Activated CD4-positive, alpha-beta T cell treated with anti-CD3 and anti-CD28 coated beads for 24 hours (primary cell): ENCODE measurements around the gene CELF4.

Source experiments
- DNase-seq, 2 donors: peaks; one replicate each; pipeline ENCODE4 v3.0.0-alpha.2; 2020; ENCODE audit warnings: low read depth in 2 of 2

The CELF4 gene

DNA sequence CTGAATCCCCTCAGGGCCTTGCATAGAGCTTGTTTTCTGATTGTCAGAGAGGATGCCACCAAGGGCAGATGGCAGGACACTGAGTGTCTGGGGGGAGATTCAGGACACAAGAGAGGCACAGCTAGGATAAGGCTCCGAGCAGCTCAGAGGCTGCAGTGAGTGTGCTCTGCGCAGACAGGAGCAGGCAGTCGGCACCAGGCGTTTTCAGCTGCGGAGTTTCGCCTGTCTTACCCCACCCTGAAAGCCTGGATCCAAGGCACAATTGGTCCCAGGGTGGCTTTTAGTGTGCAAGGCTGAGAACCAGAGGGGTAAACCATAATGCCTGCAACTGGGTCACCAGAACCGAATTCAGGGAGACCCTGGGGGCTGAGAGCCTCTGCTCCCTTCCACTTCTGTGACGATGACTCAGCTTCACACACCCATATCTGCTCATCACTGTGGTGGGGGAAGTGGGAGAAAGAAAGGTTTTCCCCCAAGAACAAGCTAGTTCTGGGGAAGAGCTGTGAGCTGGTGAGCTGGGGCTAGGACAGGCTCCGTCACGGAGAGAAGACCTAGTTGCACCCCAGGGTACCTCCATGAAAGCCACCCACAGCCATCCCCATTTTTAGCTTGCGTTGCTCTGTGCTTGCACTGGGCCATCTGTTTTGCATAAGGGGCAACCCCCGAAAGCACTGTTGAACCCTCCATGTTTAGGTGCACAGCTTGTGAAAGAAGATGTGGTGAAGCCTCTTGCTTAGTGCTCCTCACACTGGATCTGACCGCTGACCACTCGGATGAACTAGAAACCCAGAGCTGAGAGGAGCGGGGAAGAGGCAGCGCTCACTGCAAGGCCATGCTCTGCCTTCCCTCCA is 173.7 kb downstream of the CELF4 start:
- DNase-seq = no peak

DNA sequence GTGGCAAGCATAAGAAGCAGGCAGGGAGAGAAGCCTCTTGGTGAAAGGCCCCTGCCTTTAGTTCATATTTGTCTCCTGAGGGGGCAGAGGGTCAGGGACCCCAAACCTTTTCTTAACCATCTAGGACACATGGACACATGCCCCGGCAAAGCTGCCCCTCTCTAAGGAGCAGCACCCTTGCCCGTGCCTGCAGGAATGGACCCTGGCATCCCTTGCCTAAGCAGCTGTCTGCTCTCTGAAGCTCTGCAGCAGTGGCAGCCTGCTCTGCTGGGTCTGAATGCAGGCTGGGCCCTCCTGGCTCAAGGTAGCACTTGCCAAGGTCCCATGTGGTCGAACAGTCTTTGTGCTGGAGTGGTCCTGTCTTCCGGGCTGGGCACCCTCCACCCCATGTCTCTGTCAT is 174.4 kb downstream of the CELF4 start:
- no peak for DNase-seq

- no peak for DNase-seq
These were observed 174.9 kb downstream of the CELF4 start for GRCh38 chr18:37390687-37391086.

- no peak for DNase-seq
These were observed 175.8 kb downstream of the CELF4 start for GRCh38 chr18:37389684-37390368.

DNA sequence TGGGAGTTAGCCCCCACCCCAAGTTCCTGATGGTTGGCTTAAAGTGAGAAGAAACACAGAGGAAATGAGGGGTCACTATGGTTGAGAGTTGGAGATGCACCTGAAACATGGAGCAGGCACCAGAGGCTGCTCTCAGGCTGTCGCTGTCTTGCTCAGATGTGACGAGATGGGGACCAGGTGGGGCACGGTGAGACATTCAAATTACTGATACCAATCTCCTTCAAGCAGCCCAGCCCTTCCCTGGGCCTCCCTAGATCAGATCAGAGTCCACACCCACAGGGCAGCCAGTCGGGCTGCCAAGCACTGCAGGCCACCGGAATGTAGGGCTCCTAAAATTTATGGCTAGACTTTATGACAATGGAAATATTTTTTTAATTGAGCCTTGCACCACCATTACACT is 176.6 kb downstream of the CELF4 start:
- DNase-seq = no peak

DNA sequence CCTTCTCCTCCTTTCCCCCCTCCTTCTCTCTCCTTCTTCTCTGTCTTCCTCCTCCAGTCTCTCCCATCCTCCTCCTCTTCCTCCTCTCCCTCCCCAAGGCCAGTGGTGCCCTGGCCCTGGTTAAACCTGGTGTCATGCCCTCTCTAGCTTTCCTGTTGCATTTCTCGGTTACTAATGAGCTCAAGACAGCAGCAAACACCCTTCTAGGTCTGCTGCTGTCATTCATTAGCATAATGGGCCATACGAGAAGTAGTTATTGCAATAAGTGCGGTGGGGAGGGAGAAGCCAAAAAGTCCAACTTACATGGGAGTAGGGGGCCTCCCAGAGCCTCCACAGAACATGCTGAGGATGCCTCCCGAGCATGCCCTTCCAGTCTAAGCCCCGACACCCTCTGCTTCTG is 177.2 kb downstream of the CELF4 start:
- no peak for DNase-seq

GRCh38 chr18:37385846-37386778 is 179.5 kb downstream of the CELF4 start:
- DNase-seq = no peak

DNA sequence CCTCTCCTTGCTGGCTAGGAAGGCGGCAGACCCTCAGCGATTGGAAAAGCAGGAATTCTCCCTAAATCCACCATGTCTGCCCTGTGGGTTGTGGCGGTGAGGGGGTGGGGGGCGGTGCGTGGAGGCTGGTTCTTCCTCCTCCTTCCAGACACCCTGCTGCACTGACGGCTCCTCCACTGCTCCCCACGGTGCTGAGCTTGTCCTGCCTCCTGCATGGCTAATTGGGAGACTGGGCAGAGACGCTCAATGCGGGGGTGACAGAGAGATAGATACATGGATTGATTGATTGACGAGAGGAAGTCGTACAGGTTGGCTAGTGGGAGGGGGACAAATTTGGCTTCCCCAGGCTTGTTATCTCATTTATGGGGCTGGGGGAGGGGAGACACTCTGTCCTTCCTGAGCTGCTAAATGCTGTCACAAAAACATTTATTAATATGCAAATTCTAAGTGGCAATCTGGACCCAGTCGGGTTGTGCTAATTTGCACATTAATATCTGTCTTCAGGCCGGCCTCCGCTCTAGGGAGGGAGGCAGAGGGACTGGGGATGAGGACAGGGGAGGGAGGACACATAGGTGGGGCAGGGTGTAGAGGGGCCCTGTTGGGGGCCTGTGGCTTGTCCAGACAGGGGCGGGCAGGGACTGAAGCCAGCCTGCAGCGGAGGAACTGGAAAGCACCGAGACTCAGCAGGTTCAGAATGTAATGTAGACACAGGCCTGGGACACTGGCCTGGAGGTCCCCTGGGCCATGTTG is 181.6 kb downstream of the CELF4 start:
- DNase-seq = no peak

GRCh38 chr18:37383036-37383785 is 182.4 kb downstream of the CELF4 start:
- no peak for DNase-seq

DNA sequence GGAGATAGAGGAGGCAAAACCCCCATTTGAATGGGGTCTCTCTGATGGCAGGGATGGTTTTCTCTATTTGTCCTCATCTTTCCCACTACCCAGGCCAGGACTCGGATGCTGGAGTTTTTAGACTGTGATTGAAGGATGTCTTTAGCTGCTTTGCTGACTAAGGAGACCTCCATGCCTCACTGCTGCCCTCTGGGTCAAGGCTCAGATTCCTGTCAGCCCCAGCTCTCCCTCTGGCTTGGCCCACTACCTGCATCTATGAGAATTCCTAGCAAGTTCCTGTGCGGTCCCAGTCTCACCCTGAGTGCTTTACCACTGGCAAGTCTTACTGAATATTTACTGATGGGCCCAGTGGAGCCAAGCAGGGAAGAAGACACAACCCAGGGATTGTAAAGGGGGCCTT is 184.0 kb downstream of the CELF4 start:
- DNase-seq = no peak

- DNase-seq = no peak
These were observed 185.0 kb downstream of the CELF4 start for GRCh38 chr18:37380546-37381110.

- DNase-seq = no peak
These were observed 187.1 kb downstream of the CELF4 start for GRCh38 chr18:37378336-37379010.

GRCh38 chr18:37375181-37375580 is 190.4 kb downstream of the CELF4 start:
- DNase-seq = no peak

GRCh38 chr18:37368110-37368954 is 197.3 kb downstream of the CELF4 start:
- no peak for DNase-seq

GRCh38 chr18:37364237-37364636 is 201.4 kb downstream of the CELF4 start:
- no peak for DNase-seq

DNA sequence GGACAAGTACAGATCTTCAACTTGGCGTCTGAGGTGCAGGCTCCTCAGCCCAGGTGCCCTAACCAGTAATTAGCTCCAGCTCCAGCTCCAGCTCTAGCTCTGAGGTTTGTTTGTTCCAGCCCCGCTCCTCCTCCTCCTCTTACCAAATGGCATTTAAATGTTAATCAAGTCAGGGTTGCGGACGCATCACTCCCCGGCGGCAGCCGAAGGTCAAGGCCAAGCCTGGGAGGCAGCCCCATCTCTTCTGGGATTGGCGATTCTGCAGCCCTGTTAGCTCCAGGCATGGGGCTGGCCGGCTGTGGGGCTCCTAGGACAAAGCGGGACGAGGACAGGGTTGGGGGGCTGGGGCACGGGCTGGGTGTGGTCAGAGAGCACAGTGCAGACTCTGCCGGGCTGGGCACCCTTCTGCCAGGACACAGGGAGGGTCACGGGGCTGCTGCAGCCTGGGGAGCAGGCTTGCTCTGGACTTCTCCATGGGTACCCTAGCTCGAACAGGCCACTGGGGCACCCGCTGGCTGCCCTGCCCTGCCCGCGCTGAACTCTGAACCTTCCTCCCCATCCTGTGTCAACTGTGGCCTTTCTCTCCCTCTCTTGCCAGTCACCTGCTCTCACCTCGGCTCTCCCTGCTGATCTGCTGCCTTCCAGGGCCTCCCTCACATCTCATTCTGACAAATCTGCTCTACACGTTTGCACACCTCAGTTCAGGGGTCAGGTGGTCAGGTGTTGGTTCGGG is 203.3 kb downstream of the CELF4 start:
- DNase-seq = no peak

DNA sequence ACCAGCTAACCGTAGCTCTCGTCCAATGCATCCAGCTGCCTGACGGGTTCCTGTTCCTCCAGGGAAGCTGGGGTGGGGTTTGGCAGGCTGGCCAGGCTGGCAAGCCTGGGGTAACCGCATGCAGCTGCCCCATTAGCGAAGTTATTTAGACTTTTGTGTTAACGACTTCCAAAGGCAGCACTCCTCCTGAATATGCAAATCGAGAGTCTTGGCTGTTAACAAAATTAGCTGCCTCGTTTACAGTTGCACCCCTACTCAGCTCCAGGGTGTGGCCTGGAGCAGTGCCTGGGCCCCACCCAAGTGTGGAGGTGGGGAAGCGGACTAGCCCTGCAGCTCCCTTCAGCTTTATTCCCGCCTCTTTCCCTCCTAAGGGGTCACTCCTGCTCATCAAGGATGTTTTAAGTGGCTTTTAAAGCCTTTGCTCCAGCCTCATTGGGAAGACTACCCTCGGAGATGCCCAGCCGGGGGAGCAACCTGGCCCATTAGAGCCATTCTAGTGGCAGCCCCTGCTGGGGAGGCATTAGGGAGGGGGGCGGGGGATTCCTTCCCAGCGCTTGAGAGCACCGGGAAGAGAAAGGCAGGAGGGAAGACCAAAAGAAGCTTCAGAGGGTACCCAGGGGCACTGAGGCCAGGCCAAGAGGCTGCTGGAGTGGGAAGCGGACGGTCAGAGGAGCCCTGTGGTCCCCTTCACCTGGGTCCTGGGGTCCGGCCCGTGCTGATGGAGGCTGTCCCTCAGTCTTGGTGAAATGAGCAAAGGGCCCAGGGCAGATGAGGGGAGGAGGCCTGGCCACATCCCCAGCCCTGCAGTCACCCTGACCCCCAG is 204.1 kb downstream of the CELF4 start:
- DNase-seq = no peak
